ENCODE measurements around the gene S100A16. TPM values are rescaled to one million over a fixed set of nuclear protein-coding genes. Genes with fewer than 3 reads are reported as not detected.

S100A16 gene
- total RNA-seq, 1 donor from 2014 or later, result 1,016 TPM

- no peak for DNase-seq (ENCODE audit: low read depth)
- H3K4me3 ChIP-seq (ENCODE audit: low read depth, low read length), result peak overlapping the region; percentile 87
- TF ChIP-seq CTCF (conservative IDR thresholded peaks at IDR 0.05; ENCODE audit: low read depth, low read length), result no peak
These were observed 18.4 kb upstream of the S100A16 start for GRCh38 chr1:153631047-153632022.

GRCh38 chr1:153630384-153630783 is 17.4 kb upstream of the S100A16 start:
- peak overlapping the region; percentile 87 for H3K4me3 ChIP-seq (ENCODE audit: low read depth, low read length)
- no peak for DNase-seq (ENCODE audit: low read depth)
- TF ChIP-seq CTCF (conservative IDR thresholded peaks at IDR 0.05; ENCODE audit: low read depth, low read length), result no peak

- no peak for DNase-seq (ENCODE audit: low read depth)
- H3K4me3 ChIP-seq (ENCODE audit: low read depth, low read length), result peak overlapping the region; percentile 87
- TF ChIP-seq CTCF (conservative IDR thresholded peaks at IDR 0.05; ENCODE audit: low read depth, low read length), result no peak
These were observed 17.0 kb upstream of the S100A16 start for GRCh38 chr1:153629971-153630370.

- no peak for DNase-seq (ENCODE audit: low read depth)
- TF ChIP-seq CTCF (conservative IDR thresholded peaks at IDR 0.05; ENCODE audit: low read depth, low read length), result no peak
- H3K4me3 ChIP-seq (ENCODE audit: low read depth, low read length), result peak overlapping the region; percentile 87
These were observed 16.4 kb upstream of the S100A16 start for GRCh38 chr1:153629343-153629665.

GRCh38 chr1:153628638-153629342 is 15.9 kb upstream of the S100A16 start:
- no peak for TF ChIP-seq CTCF (conservative IDR thresholded peaks at IDR 0.05; ENCODE audit: low read depth, low read length)
- peak overlapping the region; percentile 87 for H3K4me3 ChIP-seq (ENCODE audit: low read depth, low read length)
- DNase-seq (ENCODE audit: low read depth), result no peak

GRCh38 chr1:153627715-153628626 is 15.0 kb upstream of the S100A16 start, which contains the start of gene S100A1:
S100A1 (plus strand) TSS chr1:153628434; CDS start chr1:153630522, 2,088 bp downstream.
- DNase-seq (ENCODE audit: low read depth), result no peak
- peak within 1 kb of the TSS; percentile 87 for H3K4me3 ChIP-seq (ENCODE audit: low read depth, low read length)
- TF ChIP-seq CTCF (conservative IDR thresholded peaks at IDR 0.05; ENCODE audit: low read depth, low read length), result no peak
